ENCODE measurements around the gene ATP9B.

DNA sequence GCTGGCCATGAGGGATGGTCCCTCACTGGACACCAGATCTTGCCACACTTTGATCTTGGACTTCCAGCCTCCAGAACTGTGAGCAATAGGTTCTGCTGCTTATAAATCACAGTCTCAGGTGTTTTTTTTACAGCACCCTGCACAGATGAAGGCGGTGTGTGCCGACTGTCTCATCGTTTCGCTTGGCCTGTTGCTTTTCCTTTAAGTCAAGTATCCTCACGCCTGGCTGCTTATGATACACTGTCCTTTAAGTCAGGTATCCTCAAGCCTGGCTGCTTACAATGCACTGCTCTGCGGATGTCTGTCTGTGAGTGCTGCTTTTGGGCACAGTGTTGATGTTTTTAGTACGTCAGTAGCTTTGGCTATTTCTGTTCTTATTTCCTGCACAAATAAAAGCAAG, 49.3 kb upstream of the ATP9B start:
- TF ChIP-seq, protein P1, sequence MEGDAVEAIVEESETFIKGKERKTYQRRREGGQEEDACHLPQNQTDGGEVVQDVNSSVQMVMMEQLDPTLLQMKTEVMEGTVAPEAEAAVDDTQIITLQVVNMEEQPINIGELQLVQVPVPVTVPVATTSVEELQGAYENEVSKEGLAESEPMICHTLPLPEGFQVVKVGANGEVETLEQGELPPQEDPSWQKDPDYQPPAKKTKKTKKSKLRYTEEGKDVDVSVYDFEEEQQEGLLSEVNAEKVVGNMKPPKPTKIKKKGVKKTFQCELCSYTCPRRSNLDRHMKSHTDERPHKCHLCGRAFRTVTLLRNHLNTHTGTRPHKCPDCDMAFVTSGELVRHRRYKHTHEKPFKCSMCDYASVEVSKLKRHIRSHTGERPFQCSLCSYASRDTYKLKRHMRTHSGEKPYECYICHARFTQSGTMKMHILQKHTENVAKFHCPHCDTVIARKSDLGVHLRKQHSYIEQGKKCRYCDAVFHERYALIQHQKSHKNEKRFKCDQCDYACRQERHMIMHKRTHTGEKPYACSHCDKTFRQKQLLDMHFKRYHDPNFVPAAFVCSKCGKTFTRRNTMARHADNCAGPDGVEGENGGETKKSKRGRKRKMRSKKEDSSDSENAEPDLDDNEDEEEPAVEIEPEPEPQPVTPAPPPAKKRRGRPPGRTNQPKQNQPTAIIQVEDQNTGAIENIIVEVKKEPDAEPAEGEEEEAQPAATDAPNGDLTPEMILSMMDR (conservative IDR thresholded peaks at IDR 0.05; ENCODE audit: low read depth, low read length), result no peak
- no peak for TF ChIP-seq EZH2phosphoT487 (IDR thresholded peaks at IDR 0.05; ENCODE audit: borderline replicate concordance, low read length)

Data from PC-3 (cell line).